ENCODE data around the gene PLA2G4E. TPM values are rescaled to one million over a fixed set of nuclear protein-coding genes. Genes with fewer than 3 reads are reported as not detected.

Gene PLA2G4E
- total and polyA plus RNA-seq, 2 experiments from 2014 or later: not detected

- TF ChIP-seq ZNF462 (CRISPR knock-in tag; IDR thresholded peaks at IDR 0.05) (no peak), POLR2AphosphoS5 (IDR thresholded peaks at IDR 0.05; ENCODE audit: low read depth) (no peak), STAT1 (IDR thresholded peaks at IDR 0.05; ENCODE audit: unreplicated experiment) (no peak), CREB1 (CRISPR knock-in tag; IDR thresholded peaks at IDR 0.05; ENCODE audit: low read depth) (no peak), JUNB (IDR thresholded peaks at IDR 0.05; ENCODE audit: unreplicated experiment) (no peak), EZH2 (IDR thresholded peaks at IDR 0.05; ENCODE audit: low read depth, unreplicated experiment) (no peak), CTCF (conservative IDR thresholded peaks at IDR 0.05; ENCODE audit: low read depth in 2 of 2) (no peak), ZNF331 (CRISPR knock-in tag; IDR thresholded peaks at IDR 0.05; ENCODE audit: low read depth) (no peak)
Observed at GRCh38 chr15:41932511-41933289, 88.1 kb downstream of the PLA2G4E start (continued).
